Endometrium (tissue), 2 donors: Measurements from ENCODE around the gene ZNF197.
"Not testable (repeated sequence)": the region's sequence is repeated elsewhere in the genome, so short reads cannot be mapped to it uniquely, and the experiment has no call there.

Source experiments
- FAIRE-seq: peaks from 2 replicates; lab custom pipeline; 2012; peaks lifted over from hg19 to GRCh38; lab: Jason Lieb, UNC
- donor health status: control.
- donor health status: control.

The ZNF197 gene

DNA sequence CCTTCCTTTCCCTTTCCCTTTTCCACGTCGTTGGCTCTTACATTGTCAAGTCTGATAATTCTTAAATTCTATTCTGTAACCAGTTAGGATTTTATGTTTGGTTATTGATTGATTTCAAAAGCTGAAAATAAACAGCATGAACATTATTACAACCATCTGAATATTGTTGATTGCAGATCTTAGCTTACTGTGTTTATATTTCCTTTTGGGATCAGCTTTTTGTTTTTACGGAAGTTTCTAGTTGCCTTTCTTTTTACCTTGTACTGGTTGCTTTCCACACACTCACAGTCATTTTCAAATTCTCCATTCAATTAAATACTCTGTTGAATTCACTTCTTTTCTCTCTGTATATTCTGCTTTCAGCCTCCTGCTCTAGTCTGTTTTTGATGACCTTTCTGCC is 40.3 kb downstream of the ZNF197 start:
- no peak for FAIRE-seq

DNA sequence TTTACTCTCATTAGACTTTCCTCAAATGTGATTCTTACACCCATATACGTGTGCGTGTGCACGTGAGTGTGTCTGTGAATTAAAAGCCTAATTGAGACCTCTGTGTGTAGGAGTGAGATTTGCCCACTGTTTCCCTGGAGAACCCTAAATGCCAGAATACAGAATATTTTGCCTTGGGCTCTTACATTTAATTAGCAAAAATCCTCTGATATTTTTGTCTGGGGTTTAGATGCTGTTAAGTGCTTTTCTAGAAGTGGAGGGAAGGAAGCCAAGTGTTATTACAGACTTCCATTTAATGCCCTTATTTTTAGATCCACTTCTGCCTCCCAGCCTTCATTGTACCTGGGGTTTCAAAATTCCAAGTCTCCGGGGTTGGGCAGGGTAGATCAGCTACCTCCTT is 41.5 kb downstream of the ZNF197 start:
- no peak for FAIRE-seq

DNA sequence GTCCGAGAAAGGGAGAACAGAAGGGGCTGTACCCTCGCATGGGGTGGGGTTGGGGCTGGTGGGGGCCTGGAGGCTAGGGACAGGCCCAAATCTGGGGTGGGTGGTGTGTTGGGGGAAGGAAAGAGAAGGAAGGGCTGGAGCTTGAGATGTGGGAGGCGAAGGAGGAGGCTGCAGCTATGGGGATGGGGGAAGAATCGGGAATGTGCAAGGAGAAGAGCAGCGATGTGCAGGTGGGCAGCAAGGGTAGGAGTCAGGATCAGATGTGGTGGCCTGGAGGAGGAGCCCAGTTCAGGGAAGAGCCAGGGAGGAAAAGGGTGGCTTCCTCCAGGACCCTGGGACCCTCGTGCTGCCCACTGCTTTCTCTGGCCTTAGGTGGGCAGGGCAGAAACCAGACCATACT is 44.9 kb downstream of the ZNF197 start:
- no peak for FAIRE-seq

DNA sequence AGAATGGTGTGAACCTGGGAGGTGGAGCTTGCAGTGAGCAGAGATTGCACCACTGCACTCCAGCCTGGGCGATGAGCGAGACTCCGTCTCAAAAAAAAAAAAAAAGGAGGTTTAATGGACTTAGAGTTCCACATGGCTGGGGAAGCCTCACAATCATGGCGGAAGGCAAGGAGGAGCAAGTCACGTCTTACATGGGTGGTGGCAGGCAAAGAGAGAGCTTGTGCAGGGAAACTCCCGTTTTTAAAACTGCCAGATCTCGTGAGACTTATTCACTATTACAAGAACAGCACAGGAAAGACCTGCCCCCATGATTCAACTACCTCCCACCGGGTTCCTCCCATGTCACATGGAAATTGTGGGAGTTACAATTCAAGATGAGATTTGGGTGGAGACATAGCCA is 48.6 kb downstream of the ZNF197 start:
- not testable (repeated sequence) for FAIRE-seq

DNA sequence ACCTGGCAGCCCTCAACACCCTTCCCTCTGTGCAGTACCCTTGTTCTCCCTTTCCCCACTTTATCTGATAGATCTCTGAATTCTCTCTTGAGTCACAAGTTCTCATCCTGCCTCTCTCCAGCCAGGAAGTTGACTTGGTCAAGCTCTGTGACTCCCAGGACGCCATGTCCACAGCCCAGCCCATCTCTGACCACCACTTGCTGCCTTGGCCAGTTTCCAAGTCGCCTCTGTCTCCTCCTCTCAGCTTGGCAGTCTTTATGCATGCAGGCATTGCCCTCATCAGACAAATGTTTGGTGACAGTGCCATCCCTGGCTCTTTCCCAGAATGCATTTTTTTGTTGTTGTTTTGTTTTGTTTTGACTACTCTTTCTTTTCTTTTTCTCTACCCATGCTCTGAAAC is 49.4 kb downstream of the ZNF197 start:
- no peak for FAIRE-seq

DNA sequence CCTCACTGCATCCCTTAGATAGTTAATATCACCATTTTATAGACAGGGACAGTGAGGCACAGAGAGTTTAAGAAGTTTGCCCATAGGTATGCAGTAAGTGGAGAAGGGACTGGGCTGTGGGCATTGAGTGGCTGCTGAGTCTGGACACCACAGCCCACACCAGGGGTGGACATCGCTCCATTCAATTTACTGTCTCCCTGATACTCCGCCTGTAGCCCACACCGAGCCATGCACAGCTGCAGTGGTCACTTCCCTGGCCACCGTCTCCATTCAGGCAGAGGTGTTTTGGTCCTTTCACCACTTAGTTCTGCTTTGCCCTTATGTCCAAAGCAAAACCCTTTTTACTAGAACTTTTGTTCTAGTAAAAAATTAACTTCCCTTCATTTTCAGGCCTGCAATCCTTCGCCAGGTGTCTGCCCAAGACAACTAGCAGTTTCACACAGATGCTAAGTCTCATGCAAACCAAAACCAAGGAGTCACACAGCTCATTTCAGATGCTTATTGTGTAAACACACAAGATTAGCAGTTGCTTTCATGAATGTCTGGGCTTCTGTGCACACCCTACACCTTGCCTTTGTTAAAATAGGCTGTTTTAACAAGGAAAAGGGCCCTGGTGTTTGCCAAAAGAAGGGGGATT is 53.8 kb downstream of the ZNF197 start:
- FAIRE-seq: no peak

DNA sequence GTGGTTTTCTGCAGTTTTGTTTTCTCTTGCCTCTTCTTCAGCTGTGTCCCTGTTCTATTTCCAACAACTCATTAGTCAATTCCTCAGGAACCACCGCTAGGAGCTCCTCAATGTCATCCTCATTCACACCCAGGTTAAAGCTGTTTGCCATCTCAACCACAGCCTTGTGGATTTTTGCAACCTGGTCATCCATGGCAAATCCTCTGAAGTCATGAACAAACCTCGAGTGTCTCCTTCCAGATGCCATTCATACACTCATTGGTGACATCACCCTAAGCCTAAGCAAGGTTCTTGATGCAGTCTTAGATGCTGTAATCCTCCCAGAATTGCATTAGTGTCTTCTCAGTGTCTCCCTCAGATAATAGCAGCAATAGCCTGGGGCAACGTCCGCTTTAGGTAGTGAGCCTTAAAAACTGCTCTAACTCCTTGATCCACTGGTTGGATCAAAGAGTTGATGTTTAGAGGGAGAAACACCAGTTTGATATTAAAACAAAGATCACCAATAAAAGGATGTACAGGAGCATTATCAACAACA is 56.2 kb downstream of the ZNF197 start:
- FAIRE-seq: no peak

DNA sequence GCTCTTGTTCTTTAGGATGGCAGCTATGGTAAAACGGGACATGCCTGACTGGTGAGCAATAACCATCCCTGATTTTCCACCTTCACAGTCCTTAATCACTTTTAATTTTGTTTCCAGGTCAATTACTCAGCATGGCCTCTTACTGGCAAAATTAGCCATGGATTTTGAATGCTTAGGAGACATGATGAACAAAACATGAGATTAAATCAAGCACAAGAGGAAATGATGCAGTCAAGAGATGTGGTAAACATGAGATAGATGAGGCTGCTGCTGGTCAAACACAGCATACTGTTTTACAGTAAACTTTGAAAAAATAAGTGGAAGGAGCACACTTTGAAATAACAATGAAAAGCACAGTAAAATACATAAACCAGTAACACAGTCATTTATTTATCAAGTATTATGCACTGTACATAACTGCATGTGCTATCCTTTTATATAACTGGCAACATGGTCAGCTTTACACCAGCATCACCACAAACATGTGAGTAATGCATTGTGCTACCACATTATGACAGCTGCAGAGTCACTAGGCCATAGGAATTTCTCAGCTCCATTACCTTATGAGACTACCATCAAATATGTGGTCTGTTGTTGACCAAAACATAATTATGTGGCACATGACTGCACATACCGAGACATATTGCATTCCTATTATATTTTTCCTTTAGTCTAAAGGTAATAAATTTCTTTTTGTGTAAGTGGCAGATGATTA is 57.5 kb downstream of the ZNF197 start:
- FAIRE-seq: no peak

DNA sequence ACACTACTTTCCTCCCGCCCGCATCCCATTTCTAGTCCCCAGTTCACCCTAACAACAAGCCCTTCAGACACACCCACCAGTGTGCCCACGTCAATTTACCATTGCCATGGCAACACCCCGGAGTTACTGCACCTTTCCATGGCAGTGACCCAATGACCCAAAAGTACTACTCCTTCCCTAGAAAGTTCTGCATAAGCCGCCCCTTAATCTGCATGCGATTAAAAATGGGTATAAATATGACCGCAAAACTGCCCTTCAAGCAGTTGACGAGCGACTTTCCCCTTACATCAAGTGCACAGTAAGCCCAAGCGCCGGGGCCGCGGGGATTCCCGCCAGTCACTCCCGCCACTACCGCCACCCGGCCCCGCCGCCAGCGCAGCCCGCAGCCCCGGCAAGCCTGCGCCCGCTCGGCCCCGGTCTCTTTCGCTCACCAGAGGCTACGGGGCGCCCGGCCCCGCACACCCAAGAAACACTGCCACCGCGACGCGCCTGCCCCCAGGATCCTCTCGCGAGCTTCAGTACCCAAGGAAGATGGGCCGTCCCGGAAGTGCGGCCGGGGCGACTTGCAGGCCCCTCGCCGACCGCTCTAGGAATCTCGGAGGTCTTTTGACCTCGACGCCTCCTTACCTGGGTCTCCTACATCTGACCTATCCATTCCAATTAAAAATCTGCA is 60.4 kb downstream of the ZNF197 start:
- FAIRE-seq: no peak

DNA sequence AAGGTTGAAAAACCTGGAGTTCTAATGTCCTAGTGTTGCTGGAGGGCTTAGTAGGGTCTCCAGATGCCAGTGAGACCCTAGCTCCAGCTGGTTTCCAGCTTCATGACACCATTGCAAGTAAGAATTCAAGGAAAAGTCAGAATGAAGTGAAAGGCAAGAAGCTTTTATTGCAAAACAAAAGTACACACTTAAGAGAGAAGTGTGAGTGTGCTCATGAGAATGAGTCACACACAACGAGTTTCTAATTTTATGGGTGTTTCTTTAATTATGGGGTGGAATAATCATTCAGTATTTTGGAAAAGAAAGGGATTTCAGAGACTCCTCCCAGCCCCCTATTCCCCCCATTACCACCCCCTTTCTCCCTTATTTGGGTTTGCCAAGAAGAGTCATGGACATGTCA is 63.1 kb downstream of the ZNF197 start:
- no peak for FAIRE-seq
